ENCODE results near the gene PER1.
"Not testable (repeated sequence)": the region's sequence is repeated elsewhere in the genome, so short reads cannot be mapped to it uniquely, and the experiment has no call there.

PER1 gene

GRCh38 chr17:8121681-8122421 is 30.4 kb downstream of the PER1 start:
- peak; percentile 41 for DNase-seq (ENCODE audit: low read depth)

GRCh38 chr17:8121407-8121680 is 30.9 kb downstream of the PER1 start:
- no peak for DNase-seq (ENCODE audit: low read depth)

- DNase-seq (ENCODE audit: low read depth), result peak; percentile 58
Observed at GRCh38 chr17:8120520-8121406, 31.4 kb downstream of the PER1 start.

GRCh38 chr17:8119581-8120519 is 32.4 kb downstream of the PER1 start:
- peak; percentile 90 for DNase-seq (ENCODE audit: low read depth)

- DNase-seq (ENCODE audit: low read depth), result peak; percentile 72
Observed at GRCh38 chr17:8118769-8119580, 33.2 kb downstream of the PER1 start.

- peak; percentile 74 for DNase-seq (ENCODE audit: low read depth)
Observed at GRCh38 chr17:8117980-8118768, 34.0 kb downstream of the PER1 start, which contains the start of gene ALOXE3. Gene ALOXE3 (minus strand): TSS chr17:8118514. CDS start chr17:8117990, 524 bp downstream.

- no peak for DNase-seq (ENCODE audit: low read depth)
Observed at GRCh38 chr17:8117367-8117979, 34.7 kb downstream of the PER1 start.

- DNase-seq (ENCODE audit: low read depth), result no peak
Observed at GRCh38 chr17:8116776-8117175, 35.4 kb downstream of the PER1 start.

- no peak for DNase-seq (ENCODE audit: low read depth)
Observed at GRCh38 chr17:8110907-8111306, 41.3 kb downstream of the PER1 start.

GRCh38 chr17:8110456-8110804 is 41.8 kb downstream of the PER1 start:
- no peak for DNase-seq (ENCODE audit: low read depth)

GRCh38 chr17:8109661-8110455 is 42.3 kb downstream of the PER1 start:
- DNase-seq (ENCODE audit: low read depth), result no peak

GRCh38 chr17:8108972-8109660 is 43.1 kb downstream of the PER1 start:
- DNase-seq (ENCODE audit: low read depth), result no peak

- DNase-seq (ENCODE audit: low read depth), result not testable (repeated sequence)
Observed at GRCh38 chr17:8106980-8107379, 45.2 kb downstream of the PER1 start.

- peak; percentile 53 for DNase-seq (ENCODE audit: low read depth)
Observed at GRCh38 chr17:8105957-8106398, 46.2 kb downstream of the PER1 start.

GRCh38 chr17:8104911-8105310 is 47.3 kb downstream of the PER1 start:
- no peak for DNase-seq (ENCODE audit: low read depth)

GRCh38 chr17:8103549-8103948 is 48.7 kb downstream of the PER1 start:
- no peak for DNase-seq (ENCODE audit: low read depth)

- no peak for DNase-seq (ENCODE audit: low read depth)
Observed at GRCh38 chr17:8101721-8102120, 50.5 kb downstream of the PER1 start.

GRCh38 chr17:8100763-8101162 is 51.4 kb downstream of the PER1 start:
- no peak for DNase-seq (ENCODE audit: low read depth)

- no peak for DNase-seq (ENCODE audit: low read depth)
Observed at GRCh38 chr17:8100111-8100510, 52.1 kb downstream of the PER1 start.

All from amniotic epithelial cell (primary cell).